Endometrium (tissue), 2 donors: ENCODE data around the gene KLF9.

Experiments
- FAIRE-seq: peaks from 2 replicates; lab custom pipeline; 2012; peaks lifted over from hg19 to GRCh38; lab: Jason Lieb, UNC
- donor health status: control.
- donor health status: control.

KLF9 gene

GRCh38 chr9:70413799-70414775, at the start of gene KLF9:
KLF9 (minus strand) TSS chr9:70414657; CDS start chr9:70413363, 1,294 bp downstream.
- peak; percentile 98 for FAIRE-seq

GRCh38 chr9:70463877-70464276, 49.4 kb upstream of the KLF9 start:
- no peak for FAIRE-seq

- no peak for FAIRE-seq
These were observed 47.8 kb upstream of the KLF9 start for GRCh38 chr9:70462300-70462699.

DNA sequence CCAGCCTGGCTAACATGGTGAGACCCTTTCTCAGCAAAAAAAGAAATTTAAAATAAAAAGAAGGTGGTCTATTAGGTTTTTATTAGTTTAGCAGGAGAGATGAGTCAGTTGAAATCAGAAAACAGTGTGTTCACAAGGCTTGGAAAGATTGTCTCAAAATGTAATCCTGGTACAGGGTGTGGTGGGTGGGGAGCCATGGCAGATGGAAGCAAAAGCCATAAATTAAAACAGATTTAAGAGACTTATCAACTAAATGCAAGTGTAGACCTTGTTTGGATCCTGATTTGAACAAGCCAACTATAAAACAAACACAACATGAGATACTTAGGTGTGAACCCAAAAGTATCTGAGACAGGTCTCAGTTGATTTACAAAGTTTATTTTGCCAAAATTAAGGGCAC, 42.8 kb upstream of the KLF9 start:
- FAIRE-seq: no peak

DNA sequence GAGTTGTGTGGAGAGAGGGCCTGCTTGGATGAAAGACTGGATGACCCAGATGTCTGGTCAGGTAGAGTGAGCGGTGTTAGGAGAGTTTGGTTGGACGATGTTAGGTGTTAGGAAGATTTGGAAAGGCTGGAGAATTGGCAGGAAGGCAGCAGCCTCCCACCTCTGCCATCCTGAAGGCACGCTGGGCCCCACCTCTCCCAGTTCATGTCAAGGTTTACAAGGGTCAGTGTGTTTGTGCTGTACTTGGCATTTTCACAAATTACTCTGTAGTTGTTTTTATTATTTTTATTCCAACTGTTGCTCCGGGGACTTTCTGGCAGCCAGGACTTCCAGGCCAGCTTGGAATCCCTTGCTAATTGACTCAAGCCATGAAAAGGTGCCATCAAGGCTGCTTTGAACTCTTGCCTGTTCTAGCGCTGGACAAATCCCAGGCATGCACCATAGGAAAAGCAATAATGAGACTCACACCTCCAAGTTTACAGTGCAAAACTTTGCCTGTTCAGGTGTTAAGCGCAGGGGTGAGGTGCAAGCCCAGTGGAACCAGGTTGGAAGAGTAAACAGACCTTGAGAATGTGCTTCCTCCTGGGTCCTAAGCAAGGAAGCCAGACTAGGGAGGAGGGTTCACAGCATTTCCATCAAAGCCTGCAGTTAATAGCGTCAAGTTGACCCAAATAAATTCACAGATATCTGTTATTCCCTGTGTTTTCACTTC, 41.7 kb upstream of the KLF9 start:
- FAIRE-seq: no peak

GRCh38 chr9:70452365-70452764, 37.9 kb upstream of the KLF9 start:
- no peak for FAIRE-seq

- no peak for FAIRE-seq
These were observed 37.3 kb upstream of the KLF9 start for GRCh38 chr9:70451765-70452164.

- no peak for FAIRE-seq
These were observed 36.3 kb upstream of the KLF9 start for GRCh38 chr9:70450738-70451137.

- FAIRE-seq: no peak
These were observed 35.0 kb upstream of the KLF9 start for GRCh38 chr9:70449461-70449860.

GRCh38 chr9:70448919-70449318, 34.5 kb upstream of the KLF9 start:
- no peak for FAIRE-seq

DNA sequence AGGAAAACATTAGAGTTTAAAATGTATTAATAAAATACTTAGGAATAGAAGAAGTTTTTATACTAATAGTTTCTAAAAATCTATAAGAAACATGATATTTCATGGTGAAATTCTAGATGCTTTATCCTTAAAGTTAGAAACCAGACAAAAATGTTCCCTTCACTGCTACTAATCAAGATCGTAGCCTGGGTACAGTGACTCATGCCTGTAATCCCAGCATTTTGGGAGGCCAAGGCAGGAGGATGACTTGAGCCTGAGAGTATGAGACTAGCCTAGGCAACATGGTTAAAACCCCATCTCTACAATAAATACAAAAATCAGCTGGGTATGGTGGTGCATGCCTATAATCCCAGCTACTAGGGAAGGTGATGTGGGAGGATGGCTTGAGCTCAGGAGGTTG, 30.4 kb upstream of the KLF9 start:
- no peak for FAIRE-seq

- no peak for FAIRE-seq
These were observed 27.9 kb upstream of the KLF9 start for GRCh38 chr9:70442328-70442848.

DNA sequence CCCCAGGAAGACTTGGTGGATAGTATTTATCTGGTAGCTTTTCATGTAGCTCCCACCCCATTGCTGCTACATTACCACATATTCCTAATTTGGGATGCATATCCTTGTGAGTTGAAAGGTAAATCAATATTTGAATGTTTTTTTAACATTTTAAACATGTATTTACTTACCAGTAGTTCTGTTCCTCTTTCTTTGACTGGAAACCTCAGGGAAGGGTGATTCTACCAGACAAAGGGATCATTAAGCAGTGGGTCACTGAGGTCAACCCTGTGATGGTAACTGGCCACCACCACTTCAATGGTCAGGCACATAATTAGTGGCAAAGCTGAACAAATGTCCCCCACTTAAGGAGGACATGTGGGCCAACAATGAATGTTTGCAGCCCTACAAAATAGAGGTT, 27.2 kb upstream of the KLF9 start:
- no peak for FAIRE-seq

DNA sequence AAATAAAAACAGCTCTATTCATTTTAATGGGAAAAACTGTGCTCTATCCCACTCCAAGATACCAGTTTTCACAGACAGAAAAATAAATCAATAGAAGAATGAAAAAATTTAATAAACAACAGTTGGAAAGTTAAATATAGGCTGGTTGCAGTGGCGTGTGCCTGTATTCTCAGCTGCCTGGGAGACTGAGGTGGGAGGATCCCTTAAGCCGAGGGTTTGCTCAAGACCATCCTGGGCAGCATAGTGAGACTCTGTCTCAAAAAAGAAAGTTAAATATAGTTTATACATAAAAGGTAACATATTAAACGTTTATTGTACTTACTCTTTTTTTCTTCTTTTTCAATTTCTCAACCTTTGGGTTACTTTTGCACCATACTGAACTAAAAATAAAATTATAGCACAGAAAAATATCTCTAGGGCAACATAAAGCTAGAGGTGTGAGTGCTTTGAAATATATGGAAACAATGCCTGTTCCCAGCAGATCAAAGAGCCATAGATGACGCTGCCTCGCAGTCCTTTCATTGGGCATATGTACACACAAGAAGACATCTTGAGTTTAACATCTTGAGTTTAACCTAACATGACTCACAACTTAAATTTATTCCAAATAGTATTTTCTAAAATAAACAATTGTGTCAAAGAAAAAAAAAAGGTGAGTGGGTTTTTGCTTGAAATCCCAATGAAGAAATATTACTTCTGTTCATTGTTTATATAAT, 25.7 kb upstream of the KLF9 start:
- FAIRE-seq: no peak

DNA sequence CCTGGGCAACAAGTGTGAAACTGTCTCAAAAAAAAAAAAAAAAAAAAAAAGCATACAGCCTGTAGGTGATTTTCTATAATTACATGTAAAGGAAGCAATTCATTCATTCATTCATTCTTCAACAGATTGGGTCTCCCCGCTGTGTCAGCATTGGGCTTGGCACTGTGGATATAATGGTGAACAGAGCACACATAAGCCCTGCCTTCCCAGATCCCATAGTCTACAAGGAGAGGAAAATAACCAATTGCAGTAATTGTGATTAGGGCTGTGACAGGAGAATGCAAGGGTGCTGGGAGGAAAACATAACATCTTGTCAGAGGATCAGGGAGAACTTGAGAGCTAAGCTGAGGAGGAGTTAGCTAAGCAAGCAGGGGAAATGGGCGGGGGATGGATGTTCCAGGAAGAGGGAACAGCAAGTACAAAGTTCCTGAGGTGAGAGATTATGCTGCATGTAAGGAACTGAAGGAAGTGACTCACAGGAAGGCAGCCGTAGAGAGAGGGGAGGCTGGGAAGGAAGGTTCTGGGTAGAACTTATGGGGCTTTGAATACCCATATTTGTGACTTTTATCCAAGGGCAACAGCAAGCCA, 24.0 kb upstream of the KLF9 start:
- no peak for FAIRE-seq

DNA sequence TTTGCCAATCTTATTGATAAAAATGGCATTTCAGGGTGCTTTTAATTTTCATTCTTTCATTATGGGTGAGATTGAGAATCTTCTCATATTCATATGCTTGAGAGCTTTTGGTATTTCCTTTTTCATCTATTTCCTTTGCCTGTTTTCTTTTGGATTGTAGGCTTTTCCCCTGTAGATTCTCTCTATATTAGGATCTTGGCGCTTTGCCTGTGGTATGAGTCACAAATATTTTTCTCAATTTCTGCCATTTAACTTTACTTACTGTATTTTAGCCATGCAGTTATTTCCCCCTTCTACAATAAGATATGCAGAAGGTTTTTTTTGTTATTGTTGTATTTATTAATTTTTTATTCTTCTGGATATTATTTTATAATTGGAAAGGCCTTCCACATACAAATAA, 21.5 kb upstream of the KLF9 start:
- FAIRE-seq: no peak

DNA sequence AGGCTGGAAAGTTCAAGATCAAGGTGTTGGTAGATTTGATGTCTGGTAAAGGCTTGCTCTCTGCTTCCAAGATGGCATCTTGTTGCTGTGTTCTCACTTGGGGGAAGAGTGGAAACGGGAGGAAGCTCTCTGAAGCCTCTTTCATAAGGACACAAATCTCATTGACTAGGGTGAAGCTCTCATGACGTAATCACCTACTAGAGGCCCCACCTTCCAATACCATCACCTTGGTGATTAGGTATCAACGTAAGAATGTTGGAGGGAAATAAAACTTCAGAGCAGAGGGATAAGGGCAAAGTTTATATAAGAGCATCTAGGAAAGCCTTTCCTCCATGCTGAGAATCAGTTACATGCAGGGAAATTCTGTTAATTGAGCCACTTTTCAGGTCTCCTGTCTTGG, 15.4 kb upstream of the KLF9 start:
- no peak for FAIRE-seq

DNA sequence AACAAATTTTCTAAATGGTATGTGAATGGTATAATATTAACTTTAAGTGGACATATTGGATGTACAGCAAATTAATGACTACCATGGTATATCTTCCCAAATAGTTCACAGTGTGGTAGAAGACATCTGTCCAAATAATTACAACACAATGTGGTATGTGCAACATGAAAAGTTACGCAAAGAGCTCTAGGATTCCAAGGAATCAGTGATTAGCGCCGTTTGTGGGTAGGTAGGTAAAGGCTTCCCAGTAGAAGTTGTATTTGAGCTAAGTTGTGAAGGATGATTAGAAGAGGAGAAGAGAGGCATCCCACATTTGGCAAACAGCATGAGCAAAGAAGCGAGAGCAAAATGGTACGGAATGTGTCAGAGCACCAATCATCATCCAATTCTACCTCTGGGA, 14.3 kb upstream of the KLF9 start:
- FAIRE-seq: no peak

- no peak for FAIRE-seq
These were observed 12.9 kb upstream of the KLF9 start for GRCh38 chr9:70427161-70427945.

DNA sequence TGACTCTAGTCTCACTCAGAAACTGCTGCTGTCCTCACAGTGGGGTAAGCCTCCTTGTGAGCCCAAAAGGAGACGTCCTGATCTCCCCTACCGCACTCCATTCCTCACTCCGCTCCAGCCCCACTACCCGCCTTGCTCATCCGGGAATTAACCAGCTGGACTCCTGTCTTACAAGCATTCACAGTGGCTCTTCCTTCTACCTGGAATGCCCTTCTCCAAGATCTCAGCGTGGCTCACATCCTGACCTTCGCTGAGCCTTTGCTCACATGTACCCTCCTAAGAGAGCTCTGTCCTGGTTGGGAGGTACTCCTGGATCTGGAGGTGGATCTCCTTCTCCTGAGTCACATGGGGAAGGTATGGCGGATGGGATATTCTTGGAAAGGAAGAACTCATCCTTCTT, 10.7 kb upstream of the KLF9 start:
- FAIRE-seq: no peak

- no peak for FAIRE-seq
These were observed 8.1 kb upstream of the KLF9 start for GRCh38 chr9:70422371-70423043.
